Trophoblast cell (in vitro differentiated cells and primary cell): Measurements from ENCODE around the gene ZC2HC1B.

Source experiments
- DNase-seq, 2 donors: peaks; one replicate each; pipeline ENCODE4 v3.0.0-alpha.2; 2016
- H2AFZ ChIP-seq: 2 replicates; pipeline ENCODE4 v1.6.1; 2013; ENCODE audit warnings: low read length, moderate library complexity, mild to moderate bottlenecking; ENCODE audit not compliant: insufficient read depth, poor library complexity
- H2AK5ac ChIP-seq: 2 replicates; pipeline ENCODE4 v1.6.1; 2013; ENCODE audit warnings: mild to moderate bottlenecking, low read length
- H2BK120ac ChIP-seq: 2 replicates; pipeline ENCODE4 v1.6.1; 2013; ENCODE audit warnings: low read length, mild to moderate bottlenecking, moderate library complexity; ENCODE audit not compliant: insufficient read depth, poor library complexity
- H2BK12ac ChIP-seq: 2 replicates; pipeline ENCODE4 v1.6.1; 2013; ENCODE audit warnings: mild to moderate bottlenecking, low read length, moderate library complexity
- H2BK5ac ChIP-seq: 2 replicates; pipeline ENCODE4 v1.6.1; 2013; ENCODE audit warnings: low read length, low read depth, moderate library complexity, mild to moderate bottlenecking; ENCODE audit not compliant: poor library complexity
- H3K14ac ChIP-seq: 2 replicates; pipeline ENCODE4 v1.6.1; 2013; ENCODE audit warnings: mild to moderate bottlenecking, low read length
- H3K18ac ChIP-seq: 2 replicates; pipeline ENCODE4 v1.6.1; 2013; ENCODE audit warnings: mild to moderate bottlenecking, low read length
- H3K23ac ChIP-seq: 2 replicates; pipeline ENCODE4 v1.6.1; 2013; ENCODE audit warnings: low read length
- H3K27ac ChIP-seq: 2 replicates; pipeline ENCODE4 v1.5.1; 2013; ENCODE audit warnings: low read depth, mild to moderate bottlenecking, inconsistent platforms, low read length, moderate library complexity
- H3K27me3 ChIP-seq: 2 replicates; pipeline ENCODE4 v1.6.1; 2013; ENCODE audit warnings: inconsistent platforms, mild to moderate bottlenecking, low read length, moderate library complexity; ENCODE audit not compliant: insufficient read depth
- H3K36me3 ChIP-seq, 2 experiments: 1 replicate in 1 of 2; 2 replicates in 1 of 2; pipeline ENCODE4 v1.6.1; 2013; ENCODE audit warnings: low read length in 2 of 2, mild to moderate bottlenecking in 2 of 2, moderate library complexity in 1 of 2; ENCODE audit not compliant: insufficient read depth in 2 of 2, control insufficient read depth in 1 of 2
- H3K4ac ChIP-seq: 2 replicates; pipeline ENCODE4 v1.6.1; 2013; ENCODE audit warnings: low read depth, mild to moderate bottlenecking, low read length, moderate library complexity
- H3K4me1 ChIP-seq, 2 experiments: 1 replicate in 1 of 2; 2 replicates in 1 of 2; pipeline ENCODE4 v1.6.1; 2013; ENCODE audit warnings: low read length in 2 of 2, mild to moderate bottlenecking in 2 of 2, moderate library complexity in 1 of 2; ENCODE audit not compliant: insufficient read depth in 2 of 2, control insufficient read depth in 1 of 2
- H3K4me2 ChIP-seq: 2 replicates; pipeline ENCODE4 v1.6.1; 2013; ENCODE audit warnings: inconsistent platforms, mild to moderate bottlenecking, low read length, moderate library complexity
- H3K4me3 ChIP-seq: 2 replicates; pipeline ENCODE4 v1.5.1; 2013; ENCODE audit warnings: mild to moderate bottlenecking, low read depth, low read length, inconsistent platforms
- H3K79me1 ChIP-seq: one replicate; pipeline ENCODE4 v1.6.1; 2013; ENCODE audit warnings: low read length
- H3K79me2 ChIP-seq: 2 replicates; pipeline ENCODE4 v1.6.1; 2013; ENCODE audit warnings: low read length, mild to moderate bottlenecking; ENCODE audit not compliant: control insufficient read depth, insufficient read depth, poor library complexity
- H3K9ac ChIP-seq: 2 replicates; pipeline ENCODE4 v1.6.1; 2013; ENCODE audit warnings: mild to moderate bottlenecking, low read length
- H3K9me3 ChIP-seq: 2 replicates; pipeline ENCODE4 v1.6.1; 2013; ENCODE audit warnings: low read depth, mild to moderate bottlenecking, control low read depth, inconsistent platforms, low read length; ENCODE audit not compliant: insufficient read depth
- H4K12ac ChIP-seq: 2 replicates; pipeline ENCODE4 v1.6.1; 2013; ENCODE audit warnings: low read depth, mild to moderate bottlenecking, low read length, moderate library complexity
- H4K8ac ChIP-seq: 2 replicates; pipeline ENCODE4 v1.6.1; 2013; ENCODE audit warnings: low read depth, mild to moderate bottlenecking, low read length, moderate library complexity
- H4K91ac ChIP-seq: one replicate; pipeline ENCODE4 v1.6.1; 2013; ENCODE audit warnings: low read depth, mild to moderate bottlenecking, low read length, moderate library complexity
- WGBS: extraction: QIAGEN DNeasy Blood & Tissue Kit; methylation state at CpG from one replicate; pipeline ENCODE4 v1.1.7; 2013; ENCODE audit warnings: missing lambda C conversion rate; ENCODE audit not compliant: insufficient read length, insufficient coverage; ENCODE audit errors: extremely low coverage; 5-methylcytosine and 5-hydroxymethylcytosine counted together

ZC2HC1B gene

GRCh38 chr6:143885116-143885515, 20.8 kb downstream of the ZC2HC1B start:
- Histone ChIP-seq H2AFZ (no peak overlapping the region), H3K14ac (no peak overlapping the region), H4K91ac (no peak overlapping the region), H3K4me1 (no peaks in the 10 kb centered on the region), H3K4me3 (no peak overlapping the region), H3K4me2 (no peak overlapping the region), H4K8ac (no peak overlapping the region), H2BK5ac (no peak overlapping the region), H3K79me2 (no peaks in the 10 kb centered on the region), H3K9ac (no peak overlapping the region), H2AK5ac (no peak overlapping the region), H2BK120ac (no peak overlapping the region), H2BK12ac (no peak overlapping the region), H3K4ac (no peak overlapping the region), H3K36me3 (no peaks in the 10 kb centered on the region), H3K18ac (no peak overlapping the region), H3K9me3 (no peaks in the 10 kb centered on the region), H3K23ac (no peak overlapping the region), H3K79me1 (no peaks in the 10 kb centered on the region), H3K27me3 (no peaks in the 10 kb centered on the region), H4K12ac (no peak overlapping the region), H3K27ac (no peak overlapping the region)
- no peak for DNase-seq
- no CpG with 5 or more reads among the region's 1 CpG for WGBS

GRCh38 chr6:143894655-143895054, 30.4 kb downstream of the ZC2HC1B start:
- no peak overlapping the region for H3K9ac ChIP-seq
- H2AK5ac ChIP-seq, result no peak overlapping the region
- no peak overlapping the region for H3K4me2 ChIP-seq
- no peak overlapping the region for H4K91ac ChIP-seq
- no peak overlapping the region for H2BK120ac ChIP-seq
- H3K9me3 ChIP-seq, result no peaks in the 10 kb centered on the region
- H4K8ac ChIP-seq, result no peak overlapping the region
- H3K4me3 ChIP-seq, result no peak overlapping the region
- no peaks in the 10 kb centered on the region for H3K79me2 ChIP-seq
- H3K14ac ChIP-seq, result no peak overlapping the region
- no peak for DNase-seq
- no peak overlapping the region for H2BK12ac ChIP-seq
- H4K12ac ChIP-seq, result no peak overlapping the region
- H3K36me3 ChIP-seq, result no peaks in the 10 kb centered on the region
- no peak overlapping the region for H2AFZ ChIP-seq
- no peak overlapping the region for H3K4ac ChIP-seq
- H3K23ac ChIP-seq, result no peak overlapping the region
- H3K4me1 ChIP-seq, result no peaks in the 10 kb centered on the region
- H3K27ac ChIP-seq, result no peak overlapping the region
- H3K18ac ChIP-seq, result no peak overlapping the region
- no CpG with 5 or more reads among the region's 1 CpG for WGBS
- no peaks in the 10 kb centered on the region for H3K79me1 ChIP-seq
- H3K27me3 ChIP-seq, result no peaks in the 10 kb centered on the region
- no peak overlapping the region for H2BK5ac ChIP-seq

GRCh38 chr6:143896126-143896860, 32.0 kb downstream of the ZC2HC1B start:
- DNase-seq, result peak; percentile 95 to 98
- no peak overlapping the region for H3K4ac ChIP-seq
- H2BK120ac ChIP-seq, result no peak overlapping the region
- no peaks in the 10 kb centered on the region for H3K79me1 ChIP-seq
- no peak overlapping the region for H3K4me2 ChIP-seq
- no peak overlapping the region for H2AK5ac ChIP-seq
- H3K4me3 ChIP-seq, result no peak overlapping the region
- H3K23ac ChIP-seq, result peak overlapping the region; percentile 35
- H3K9ac ChIP-seq, result no peak overlapping the region
- H3K27ac ChIP-seq, result no peak overlapping the region
- H2BK5ac ChIP-seq, result no peak overlapping the region
- H4K12ac ChIP-seq, result no peak overlapping the region
- no peak overlapping the region for H3K14ac ChIP-seq
- no peaks in the 10 kb centered on the region for H3K9me3 ChIP-seq
- no peak overlapping the region for H2AFZ ChIP-seq
- H3K4me1 ChIP-seq, result no peaks in the 10 kb centered on the region
- H2BK12ac ChIP-seq, result no peak overlapping the region
- H3K36me3 ChIP-seq, result no peaks in the 10 kb centered on the region
- no peaks in the 10 kb centered on the region for H3K27me3 ChIP-seq
- no peak overlapping the region for H4K91ac ChIP-seq
- no peak overlapping the region for H3K18ac ChIP-seq
- no CpG with 5 or more reads among the region's 3 CpGs for WGBS
- no peaks in the 10 kb centered on the region for H3K79me2 ChIP-seq
- no peak overlapping the region for H4K8ac ChIP-seq

- H2BK5ac ChIP-seq, result no peak overlapping the region
- no CpG with 5 or more reads among the region's 2 CpGs for WGBS
Measured at GRCh38 chr6:143900358-143900757, 36.1 kb downstream of the ZC2HC1B start.

More at GRCh38 chr6:143900358-143900757, 36.1 kb downstream of the ZC2HC1B start:
- Histone ChIP-seq H3K4me1 (no peaks in the 10 kb centered on the region), H3K18ac (no peak overlapping the region), H3K27me3 (no peaks in the 10 kb centered on the region), H3K79me2 (no peaks in the 10 kb centered on the region), H3K36me3 (no peaks in the 10 kb centered on the region), H3K4me2 (no peak overlapping the region), H4K8ac (no peak overlapping the region), H2BK12ac (no peak overlapping the region), H3K9ac (no peak overlapping the region), H3K9me3 (no peaks in the 10 kb centered on the region), H2AK5ac (no peak overlapping the region), H2BK120ac (no peak overlapping the region), H4K91ac (no peak overlapping the region), H3K79me1 (no peaks in the 10 kb centered on the region), H3K4me3 (no peak overlapping the region), H3K27ac (no peak overlapping the region), H2AFZ (no peak overlapping the region), H3K4ac (no peak overlapping the region), H4K12ac (no peak overlapping the region), H3K14ac (no peak overlapping the region), H3K23ac (no peak overlapping the region)
- no peak for DNase-seq
